Neuronal stem cell (in vitro differentiated cells): ENCODE data around the gene CD81.

Source experiments
- DNase-seq: peaks from one replicate; pipeline ENCODE4 v3.0.0-alpha.2; 2013; ENCODE audit warnings: low spot score
- H2AFZ ChIP-seq: one replicate; pipeline ENCODE4 v1.6.1; 2013; ENCODE audit warnings: mild to moderate bottlenecking, low read length, inconsistent platforms
- H2AK5ac ChIP-seq: 2 replicates; pipeline ENCODE4 v1.6.1; 2013; ENCODE audit warnings: low read depth, mild to moderate bottlenecking, inconsistent platforms, low read length, moderate library complexity, mixed read lengths
- H2BK120ac ChIP-seq: 2 replicates; pipeline ENCODE4 v1.6.1; 2013; ENCODE audit warnings: low read depth, mild to moderate bottlenecking, inconsistent platforms, low read length, moderate library complexity, mixed read lengths
- H2BK12ac ChIP-seq: one replicate; pipeline ENCODE4 v1.6.1; 2013; ENCODE audit warnings: low read length, inconsistent platforms
- H2BK15ac ChIP-seq: 2 replicates; pipeline ENCODE4 v1.6.1; 2013; ENCODE audit warnings: mild to moderate bottlenecking, low read length, inconsistent platforms, mixed read lengths
- H2BK5ac ChIP-seq: one replicate; pipeline ENCODE4 v1.6.1; 2013; ENCODE audit warnings: inconsistent platforms, mild to moderate bottlenecking, low read length, moderate library complexity
- H3K14ac ChIP-seq: one replicate; pipeline ENCODE4 v1.6.1; 2013; ENCODE audit warnings: low read length, inconsistent platforms
- H3K18ac ChIP-seq: 2 replicates; pipeline ENCODE4 v1.6.1; 2013; ENCODE audit warnings: low read length, inconsistent platforms
- H3K23ac ChIP-seq: 2 replicates; pipeline ENCODE4 v1.6.1; 2013; ENCODE audit warnings: low read depth, mild to moderate bottlenecking, mixed read lengths, low read length, inconsistent platforms; ENCODE audit not compliant: poor library complexity
- H3K27ac ChIP-seq: replicated peaks from 3 replicates; pipeline ENCODE4 v1.5.1; 2013; ENCODE audit warnings: low read length, inconsistent platforms
- H3K27me3 ChIP-seq, 3 experiments: 2 replicates each; pipeline ENCODE4 v1.6.1; 2013; ENCODE audit warnings: low read length in 3 of 3, mild to moderate bottlenecking in 2 of 3, inconsistent platforms in 1 of 3, low read depth in 1 of 3, mixed read lengths in 1 of 3, moderate library complexity in 1 of 3; ENCODE audit not compliant: control insufficient read depth in 3 of 3, insufficient read depth in 3 of 3
- H3K36me3 ChIP-seq, 2 donors: replicated peaks in 1 of 2; 2 replicates each; pipeline ENCODE4 v1.6.1; 2013; ENCODE audit warnings: low read length in 2 of 2; ENCODE audit not compliant: control insufficient read depth in 2 of 2, insufficient read depth in 2 of 2
- H3K4ac ChIP-seq: 2 replicates; pipeline ENCODE4 v1.6.1; 2013; ENCODE audit warnings: inconsistent platforms, mild to moderate bottlenecking, low read length, moderate library complexity
- H3K4me1 ChIP-seq, 2 donors: 1 replicate in 1 of 2; 2 replicates in 1 of 2; pipeline ENCODE4 v1.6.1; 2013; ENCODE audit warnings: low read length in 2 of 2, low read depth in 1 of 2; ENCODE audit not compliant: control insufficient read depth in 2 of 2, insufficient read depth in 1 of 2
- H3K4me2 ChIP-seq: one replicate; pipeline ENCODE4 v1.6.1; 2013; ENCODE audit warnings: mild to moderate bottlenecking, low read length, inconsistent platforms; ENCODE audit not compliant: insufficient read depth, poor library complexity, severe bottlenecking
- H3K4me3 ChIP-seq, 2 donors: 2 replicates each; pipeline ENCODE4 v1.5.1; 2013; ENCODE audit warnings: low read length in 2 of 2, mild to moderate bottlenecking in 2 of 2, inconsistent platforms in 1 of 2, moderate library complexity in 1 of 2
- H3K79me1 ChIP-seq: one replicate; pipeline ENCODE4 v1.6.1; 2013; ENCODE audit warnings: low read depth, mild to moderate bottlenecking, inconsistent platforms, low read length, moderate library complexity
- H3K9ac ChIP-seq: one replicate; pipeline ENCODE4 v1.6.1; 2013; ENCODE audit warnings: mild to moderate bottlenecking, low read depth, low read length, inconsistent platforms; ENCODE audit not compliant: poor library complexity
- H3K9me3 ChIP-seq, 2 donors: replicated peaks in 1 of 2; 2 replicates each; pipeline versions ENCODE3 to v1.6.1; 2013; ENCODE audit warnings: low read length in 2 of 2, mild to moderate bottlenecking in 2 of 2, inconsistent platforms in 1 of 2, low read depth in 1 of 2, mixed read lengths in 1 of 2, moderate library complexity in 1 of 2; ENCODE audit not compliant: control insufficient read depth in 2 of 2, insufficient read depth in 1 of 2
- H4K8ac ChIP-seq: one replicate; pipeline ENCODE4 v1.6.1; 2013; ENCODE audit warnings: low read depth, mild to moderate bottlenecking, inconsistent platforms, low read length, moderate library complexity
- H4K91ac ChIP-seq: one replicate; pipeline ENCODE4 v1.6.1; 2013; ENCODE audit warnings: low read length, low read depth, mild to moderate bottlenecking, inconsistent platforms; ENCODE audit not compliant: poor library complexity
- WGBS, 2 donors: extraction: QIAGEN DNeasy Blood & Tissue Kit; methylation state at CpG; one replicate each; pipeline ENCODE4 v1.1.7; 2013; ENCODE audit warnings: missing lambda C conversion rate in 2 of 2, mixed read lengths in 1 of 2; ENCODE audit not compliant: insufficient read length in 2 of 2, insufficient replicate concordance in 1 of 2; ENCODE audit errors: extremely low coverage in 2 of 2; 5-methylcytosine and 5-hydroxymethylcytosine counted together

Gene CD81

DNA sequence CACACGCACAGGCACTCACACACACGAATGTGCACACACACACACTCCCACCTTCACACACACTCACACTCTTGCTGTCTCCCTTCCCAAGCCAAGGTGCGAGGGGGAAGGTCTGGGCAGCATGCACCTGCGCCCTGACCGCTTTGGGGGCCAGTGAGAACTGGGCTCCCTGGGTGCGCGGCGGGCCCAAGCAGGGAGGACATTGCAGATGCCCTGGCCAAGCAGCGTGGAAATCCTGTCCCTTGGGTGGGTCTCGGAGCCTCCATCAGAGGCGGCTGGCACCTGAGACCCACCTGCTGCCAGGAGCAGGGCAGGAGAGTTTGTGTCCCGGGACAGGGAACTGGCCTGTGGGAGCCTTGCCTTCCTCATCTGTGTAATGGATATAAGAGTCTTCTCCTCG, 3.3 kb downstream of the CD81 start:
- H3K4ac ChIP-seq = peak overlapping the region; percentile 66
- no peak overlapping the region for H3K14ac ChIP-seq
- H3K36me3 ChIP-seq = peaks cover 7 to 40% of the 10 kb centered on the region in 2 donors
- DNase-seq = no peak
- no peak overlapping the region for H3K4me2 ChIP-seq
- H3K79me1 ChIP-seq = peaks cover 48% of the 10 kb centered on the region
- H2AK5ac ChIP-seq = no peak overlapping the region
- H3K23ac ChIP-seq = peak overlapping the region; percentile 97
- H3K4me3 ChIP-seq = no peak overlapping the region
- no peaks in the 10 kb centered on the region for H3K9me3 ChIP-seq
- H3K9ac ChIP-seq = no peak overlapping the region
- no peak overlapping the region for H4K91ac ChIP-seq
- H2BK5ac ChIP-seq = peak overlapping the region; percentile 39
- no CpG with 5 or more reads among the region's 13 CpGs for WGBS, 2 donors
- H2AFZ ChIP-seq = no peak overlapping the region
- H4K8ac ChIP-seq = no peak overlapping the region
- no peak overlapping the region for H3K27ac ChIP-seq
- no peaks in the 10 kb centered on the region for H3K27me3 ChIP-seq
- peaks cover 7 to 15% of the 10 kb centered on the region in 2 donors for H3K4me1 ChIP-seq
- no peak overlapping the region for H2BK120ac ChIP-seq
- H2BK12ac ChIP-seq = peak overlapping the region; percentile 84
- no peak overlapping the region for H3K18ac ChIP-seq
- no peak overlapping the region for H2BK15ac ChIP-seq

DNA sequence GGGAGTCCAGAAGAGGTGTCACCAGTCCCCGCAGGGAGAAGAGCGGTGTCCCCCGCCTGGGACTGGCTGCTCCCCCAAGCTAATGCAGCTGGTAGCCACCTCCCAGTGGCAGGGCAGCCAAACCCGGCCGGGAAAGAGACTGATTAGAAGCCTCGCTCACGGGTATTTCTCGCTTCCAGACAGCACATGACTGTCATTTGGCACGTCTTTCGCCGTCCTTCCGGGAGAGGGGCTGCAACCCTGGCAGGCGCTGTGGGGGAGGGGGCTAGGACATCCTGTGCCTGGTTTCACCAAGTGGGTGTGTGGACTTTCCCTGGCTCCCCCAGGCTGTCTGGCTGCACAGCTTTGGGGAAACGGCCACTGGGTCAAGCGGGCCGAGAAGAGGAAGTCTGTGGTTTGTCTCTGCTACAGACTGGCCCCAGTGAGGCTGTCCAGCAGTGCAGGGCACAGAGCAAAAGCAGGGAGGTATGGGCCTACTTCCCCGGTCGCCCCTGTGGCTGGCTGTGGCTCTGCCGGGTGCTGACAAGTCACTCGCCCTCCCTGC, 3.8 kb downstream of the CD81 start:
- H2BK12ac ChIP-seq = no peak overlapping the region
- H3K4me2 ChIP-seq = no peak overlapping the region
- H3K27ac ChIP-seq = no peak overlapping the region
- H2BK15ac ChIP-seq = no peak overlapping the region
- H2AK5ac ChIP-seq = no peak overlapping the region
- no peak overlapping the region for H3K18ac ChIP-seq
- no peak overlapping the region for H3K4ac ChIP-seq
- no peak overlapping the region for H2AFZ ChIP-seq
- no peak overlapping the region for H4K91ac ChIP-seq
- WGBS, 2 donors = no CpG with 5 or more reads among the region's 20 CpGs
- H3K14ac ChIP-seq = no peak overlapping the region
- no peak overlapping the region for H4K8ac ChIP-seq
- no peaks in the 10 kb centered on the region for H3K27me3 ChIP-seq
- no peak overlapping the region for H3K9ac ChIP-seq
- H3K9me3 ChIP-seq = no peaks in the 10 kb centered on the region
- H3K23ac ChIP-seq = no peak overlapping the region
- H2BK120ac ChIP-seq = no peak overlapping the region
- H3K36me3 ChIP-seq = peaks cover 7 to 40% of the 10 kb centered on the region in 2 donors
- no peak for DNase-seq
- H2BK5ac ChIP-seq = peak overlapping the region; percentile 39
- H3K79me1 ChIP-seq = peaks cover 50% of the 10 kb centered on the region
- H3K4me1 ChIP-seq = peaks cover 7 to 15% of the 10 kb centered on the region in 2 donors
- no peak overlapping the region for H3K4me3 ChIP-seq

GRCh38 chr11:2381494-2382128, 4.5 kb downstream of the CD81 start:
- H3K27ac ChIP-seq = no peak overlapping the region

GRCh38 chr11:2382129-2382517, 5.0 kb downstream of the CD81 start:
- Histone ChIP-seq H2BK5ac (peak overlapping the region; percentile 39), H4K91ac (no peak overlapping the region), H3K23ac (no peak overlapping the region), H3K4me3 (no peak overlapping the region), H3K9me3 (no peaks in the 10 kb centered on the region), H2BK15ac (no peak overlapping the region), H4K8ac (no peak overlapping the region), H3K27me3 (no peaks in the 10 kb centered on the region), H3K27ac (no peak overlapping the region), H3K36me3 (peaks cover 7 to 40% of the 10 kb centered on the region in 2 donors), H2AFZ (no peak overlapping the region), H3K79me1 (peaks cover 55% of the 10 kb centered on the region), H3K4ac (no peak overlapping the region), H3K4me2 (no peak overlapping the region), H3K18ac (no peak overlapping the region), H3K4me1 (peaks cover 15 to 20% of the 10 kb centered on the region in 2 donors), H3K9ac (no peak overlapping the region), H3K14ac (no peak overlapping the region), H2BK120ac (no peak overlapping the region), H2AK5ac (no peak overlapping the region), H2BK12ac (no peak overlapping the region)
- DNase-seq = no peak
- WGBS, 2 donors = no CpG with 5 or more reads among the region's 11 CpGs

More at GRCh38 chr11:2381494-2382128, 4.5 kb downstream of the CD81 start:
- H3K27me3 ChIP-seq = no peaks in the 10 kb centered on the region
- no peak overlapping the region for H2BK15ac ChIP-seq
- no peak overlapping the region for H2BK12ac ChIP-seq
- H3K23ac ChIP-seq = no peak overlapping the region
- H2AK5ac ChIP-seq = no peak overlapping the region
- no peak overlapping the region for H2BK120ac ChIP-seq
- WGBS, 2 donors = no CpG with 5 or more reads among the region's 11 CpGs
- H3K79me1 ChIP-seq = peaks cover 52% of the 10 kb centered on the region
- peaks cover 10 to 18% of the 10 kb centered on the region in 2 donors for H3K4me1 ChIP-seq
- H3K4me3 ChIP-seq = no peak overlapping the region
- H4K91ac ChIP-seq = no peak overlapping the region
- no peak overlapping the region for H4K8ac ChIP-seq
- H3K9ac ChIP-seq = no peak overlapping the region
- no peak overlapping the region for H3K4ac ChIP-seq
- no peak overlapping the region for H3K4me2 ChIP-seq
- no peak overlapping the region for H2AFZ ChIP-seq
- H3K36me3 ChIP-seq = peaks cover 7 to 40% of the 10 kb centered on the region in 2 donors
- H3K14ac ChIP-seq = no peak overlapping the region
- no peak for DNase-seq
- peak overlapping the region; percentile 28 for H3K18ac ChIP-seq
- H3K9me3 ChIP-seq = no peaks in the 10 kb centered on the region
- peak overlapping the region; percentile 39 for H2BK5ac ChIP-seq
